SK-N-SH (cell line): Measurements from ENCODE around the gene TEKT2.

ENCODE experiments used
- ELF1 ChIP-seq: IDR thresholded peaks from 2 replicates; pipeline ENCODE4 v1.4.0; 2012
- EP300 ChIP-seq, 2 experiments: IDR thresholded peaks; 2 replicates each; pipeline versions ENCODE4 v1.4.0 to v1.6.1; 2012; ENCODE audit warnings: borderline replicate concordance in 1 of 2, low read depth in 1 of 2, low read length in 1 of 2
- EZH2phosphoT487 ChIP-seq: fragments of 200-600 bp; sonication (generic); IDR thresholded peaks from 2 replicates; pipeline ENCODE4 v1.6.1; 2017; ENCODE audit warnings: low read depth, mixed run types, mild to moderate bottlenecking, antibody characterized with exemption, moderate library complexity, borderline replicate concordance
- FOXM1 ChIP-seq: IDR thresholded peaks from 2 replicates; pipeline ENCODE4 v1.4.0; 2012; ENCODE audit warnings: low read depth, mild to moderate bottlenecking
- GATA2 ChIP-seq: sonication (generic); formaldehyde crosslinking; IDR thresholded peaks from 2 replicates; pipeline ENCODE4 v1.5.0; 2020; ENCODE audit warnings: mild to moderate bottlenecking, missing genetic modification reagents
- MAX ChIP-seq: IDR thresholded peaks from 2 replicates; pipeline ENCODE4 v1.4.0; 2012; ENCODE audit warnings: low read depth
- MEF2A ChIP-seq: IDR thresholded peaks from 2 replicates; pipeline ENCODE4 v1.4.0; 2012; ENCODE audit warnings: low read depth, borderline replicate concordance
- POLR2AphosphoS5 ChIP-seq: IDR thresholded peaks from 2 replicates; pipeline ENCODE4 v1.6.1; 2012; ENCODE audit warnings: low read depth, low read length
- RFX5 ChIP-seq: IDR thresholded peaks from 2 replicates; pipeline ENCODE4 v1.6.1; 2012; ENCODE audit warnings: mild to moderate bottlenecking, improper control_type of control experiment, low read length
- SMC3 ChIP-seq: IDR thresholded peaks from 2 replicates; pipeline ENCODE4 v1.6.1; 2012; ENCODE audit warnings: low read depth, low read length, improper control_type of control experiment
- TEAD4 ChIP-seq: IDR thresholded peaks from 2 replicates; pipeline ENCODE4 v1.4.0; 2012; ENCODE audit warnings: mild to moderate bottlenecking, borderline replicate concordance; ENCODE audit not compliant: insufficient read depth
- ZBTB33 ChIP-seq: IDR thresholded peaks from 2 replicates; pipeline ENCODE4 v1.4.0; 2012; ENCODE audit warnings: low read depth, borderline replicate concordance
- TF ChIP-seq, protein P1 (sequence below): fragments of 200-600 bp; sonication (generic); IDR thresholded peaks from 2 replicates; pipeline ENCODE4 v1.6.1; 2017; ENCODE audit warnings: antibody characterized with exemption, mild to moderate bottlenecking, moderate library complexity
- TF ChIP-seq, protein P2 (sequence below): fragments of 150-350 bp; IDR thresholded peaks from 2 replicates; pipeline ENCODE4 v1.6.1; 2017; ENCODE audit warnings: antibody characterized with exemption, low read length, low read depth, borderline replicate concordance

DNA sequence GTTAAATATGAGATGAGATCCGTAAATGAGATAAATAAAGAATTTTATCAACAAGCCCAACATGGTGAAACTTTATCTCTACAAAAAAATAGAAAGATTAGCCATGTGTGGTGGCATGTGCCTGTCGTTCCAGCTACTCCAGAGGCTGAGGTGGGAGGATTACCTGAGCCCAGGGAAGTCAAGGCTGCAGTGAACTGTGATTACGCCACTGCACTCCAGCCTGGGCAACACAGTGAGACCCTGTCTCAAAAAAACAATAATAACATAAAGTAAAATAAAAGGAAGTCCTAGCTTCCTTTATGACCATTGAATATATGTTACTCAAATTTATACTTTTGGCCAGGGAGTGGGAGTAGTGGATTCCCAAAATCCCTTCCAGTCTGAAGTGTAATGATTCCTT lies 48.7 kb upstream of the TEKT2 start:
- TF ChIP-seq, protein P1, sequence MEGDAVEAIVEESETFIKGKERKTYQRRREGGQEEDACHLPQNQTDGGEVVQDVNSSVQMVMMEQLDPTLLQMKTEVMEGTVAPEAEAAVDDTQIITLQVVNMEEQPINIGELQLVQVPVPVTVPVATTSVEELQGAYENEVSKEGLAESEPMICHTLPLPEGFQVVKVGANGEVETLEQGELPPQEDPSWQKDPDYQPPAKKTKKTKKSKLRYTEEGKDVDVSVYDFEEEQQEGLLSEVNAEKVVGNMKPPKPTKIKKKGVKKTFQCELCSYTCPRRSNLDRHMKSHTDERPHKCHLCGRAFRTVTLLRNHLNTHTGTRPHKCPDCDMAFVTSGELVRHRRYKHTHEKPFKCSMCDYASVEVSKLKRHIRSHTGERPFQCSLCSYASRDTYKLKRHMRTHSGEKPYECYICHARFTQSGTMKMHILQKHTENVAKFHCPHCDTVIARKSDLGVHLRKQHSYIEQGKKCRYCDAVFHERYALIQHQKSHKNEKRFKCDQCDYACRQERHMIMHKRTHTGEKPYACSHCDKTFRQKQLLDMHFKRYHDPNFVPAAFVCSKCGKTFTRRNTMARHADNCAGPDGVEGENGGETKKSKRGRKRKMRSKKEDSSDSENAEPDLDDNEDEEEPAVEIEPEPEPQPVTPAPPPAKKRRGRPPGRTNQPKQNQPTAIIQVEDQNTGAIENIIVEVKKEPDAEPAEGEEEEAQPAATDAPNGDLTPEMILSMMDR = no peak
- TF ChIP-seq EZH2phosphoT487 (no peak), MAX (no peak), ELF1 (no peak), EP300 (IDR thresholded peaks at IDR 0.05; ENCODE audit: borderline replicate concordance in 1 of 2, low read depth in 1 of 2, low read length in 1 of 2) (no peak), MEF2A (no peak), POLR2AphosphoS5 (no peak), FOXM1 (no peak), TEAD4 (no peak), ZBTB33 (no peak), RFX5 (no peak), GATA2 (CRISPR knock-in tag) (no peak), SMC3 (no peak)
- TF ChIP-seq, protein P2, sequence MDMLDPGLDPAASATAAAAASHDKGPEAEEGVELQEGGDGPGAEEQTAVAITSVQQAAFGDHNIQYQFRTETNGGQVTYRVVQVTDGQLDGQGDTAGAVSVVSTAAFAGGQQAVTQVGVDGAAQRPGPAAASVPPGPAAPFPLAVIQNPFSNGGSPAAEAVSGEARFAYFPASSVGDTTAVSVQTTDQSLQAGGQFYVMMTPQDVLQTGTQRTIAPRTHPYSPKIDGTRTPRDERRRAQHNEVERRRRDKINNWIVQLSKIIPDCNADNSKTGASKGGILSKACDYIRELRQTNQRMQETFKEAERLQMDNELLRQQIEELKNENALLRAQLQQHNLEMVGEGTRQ = no peak
